Epithelial cell of esophagus (primary cell): ENCODE measurements around the gene HIRIP3.

Source experiments
- DNase-seq: peaks from one replicate; pipeline ENCODE4 v3.0.0; 2010; ENCODE audit warnings: low read depth
- H3K4me3 ChIP-seq: 2 replicates; pipeline ENCODE4 v1.5.1; 2011; ENCODE audit warnings: mild to moderate bottlenecking, low read length, control low read depth
- CTCF ChIP-seq: IDR thresholded peaks from 2 replicates; pipeline ENCODE4 v1.5.1; 2011; ENCODE audit warnings: low read depth, mild to moderate bottlenecking, low read length, control low read depth, inconsistent platforms; ENCODE audit not compliant: insufficient read depth; ENCODE audit errors: missing control alignments

The HIRIP3 gene

GRCh38 chr16:29990034-29990433, 5.4 kb downstream of the HIRIP3 start:
- no peak for TF ChIP-seq CTCF
- no peak overlapping the region for H3K4me3 ChIP-seq
- DNase-seq, result no peak

- DNase-seq, result no peak
- no peak for TF ChIP-seq CTCF
- H3K4me3 ChIP-seq, result no peak overlapping the region
Measured at GRCh38 chr16:29989111-29989858, 6.1 kb downstream of the HIRIP3 start.

- no peak for TF ChIP-seq CTCF
- no peak overlapping the region for H3K4me3 ChIP-seq
- DNase-seq, result no peak
Measured at GRCh38 chr16:29988346-29989075, 6.9 kb downstream of the HIRIP3 start.

GRCh38 chr16:29987371-29988085, 7.9 kb downstream of the HIRIP3 start:
- H3K4me3 ChIP-seq, result no peak overlapping the region
- DNase-seq, result no peak
- no peak for TF ChIP-seq CTCF

- no peak for DNase-seq
- H3K4me3 ChIP-seq, result no peak overlapping the region
- no peak for TF ChIP-seq CTCF
Measured at GRCh38 chr16:29986931-29987330, 8.5 kb downstream of the HIRIP3 start.

GRCh38 chr16:29986231-29986630, 9.2 kb downstream of the HIRIP3 start:
- no peak for TF ChIP-seq CTCF
- no peak overlapping the region for H3K4me3 ChIP-seq
- DNase-seq, result no peak
